Upper lobe of right lung (tissue), 1 donor: ENCODE data around the gene ANKLE2. TPM values are rescaled to one million over a fixed set of nuclear protein-coding genes. Genes with fewer than 3 reads are reported as not detected.

Experiments
- ATAC-seq: fragments of 200-7000 bp; cut with Tn5 transposase; one replicate; pipeline ENCODE4 v1.9.1; 2020; ENCODE audit warnings: mild to moderate bottlenecking, moderate library complexity
- DNase-seq: peaks from one replicate; pipeline ENCODE4 v3.0.0-alpha.2; 2020
- H3K27ac ChIP-seq: fragments of 200-600 bp; one replicate; pipeline ENCODE4 v1.8.0; 2022
- H3K27me3 ChIP-seq: fragments of 200-600 bp; one replicate; pipeline ENCODE4 v1.8.0; 2022; ENCODE audit warnings: mild to moderate bottlenecking
- H3K36me3 ChIP-seq: fragments of 200-600 bp; one replicate; pipeline ENCODE4 v1.8.0; 2022
- H3K4me1 ChIP-seq: fragments of 200-600 bp; one replicate; pipeline ENCODE4 v1.8.0; 2022
- H3K4me3 ChIP-seq: fragments of 200-600 bp; one replicate; pipeline ENCODE4 v1.8.0; 2022; ENCODE audit warnings: mild to moderate bottlenecking
- H3K9me3 ChIP-seq: fragments of 200-600 bp; one replicate; pipeline ENCODE4 v1.8.0; 2022
- intact Hi-C: fragments of 100-400 bp; cut with DNase I; formaldehyde crosslinking; loops from one replicate; pipeline ENCODE4 v1.11.0; 2022
- total RNA-seq: library from RNA; stranded (reverse); fragmentation: NEBNext Ultra II Directional; extraction: Animal tissue kit (Norgen Biotek cat#: 25700); gene quantifications from one replicate; pipeline ENCODE4 v1.2.1, GENCODE V29; 2021
- TF ChIP-seq, protein P1 (sequence below): fragments of 200-600 bp; IDR thresholded peaks from one replicate; pipeline ENCODE4 v1.8.0; 2022; ENCODE audit warnings: antibody characterized with exemption
- donor health status: DM: no; HTN: yes; CAD: no; lungs with severe emphysema.

Gene ANKLE2
- total RNA-seq, 1 donor from 2014 or later, result 60.2 TPM

DNA sequence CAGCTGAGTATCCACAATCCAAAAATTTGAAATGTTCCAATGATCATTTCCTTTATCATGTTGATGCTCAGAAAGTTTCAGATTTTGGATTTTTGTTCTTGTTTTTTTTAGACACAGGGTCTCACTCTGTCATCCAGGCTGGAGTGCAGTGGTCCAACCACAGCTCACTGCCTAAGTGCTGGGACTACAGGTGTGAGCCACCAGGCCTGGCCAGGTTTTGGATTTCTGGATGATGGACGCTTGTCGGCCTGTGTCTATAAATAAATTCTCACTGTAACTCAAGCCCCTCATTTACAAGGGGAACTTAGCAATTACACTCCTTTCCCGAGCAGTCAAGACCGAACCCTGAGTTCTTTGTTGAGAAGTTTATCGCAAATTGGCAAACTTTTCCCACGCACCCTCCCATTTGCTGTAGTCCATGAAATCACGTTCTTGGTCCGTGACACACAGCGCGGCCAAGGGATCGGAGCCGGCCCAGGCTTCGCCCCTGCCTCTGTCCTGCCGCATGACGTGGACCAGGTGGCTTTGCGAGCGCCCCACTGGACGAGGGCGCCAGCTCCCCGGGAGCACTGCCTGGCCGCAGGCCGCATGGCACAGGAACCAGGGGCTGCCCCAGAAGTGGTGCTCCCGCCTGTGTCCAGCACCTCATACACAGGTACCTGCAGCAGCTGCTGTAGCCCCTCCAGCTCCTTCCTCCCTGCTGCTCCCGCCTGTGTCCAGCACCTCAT lies 14.0 kb upstream of the ANKLE2 start:
- intact Hi-C loops, result no loop called here
- TF ChIP-seq, protein P1, sequence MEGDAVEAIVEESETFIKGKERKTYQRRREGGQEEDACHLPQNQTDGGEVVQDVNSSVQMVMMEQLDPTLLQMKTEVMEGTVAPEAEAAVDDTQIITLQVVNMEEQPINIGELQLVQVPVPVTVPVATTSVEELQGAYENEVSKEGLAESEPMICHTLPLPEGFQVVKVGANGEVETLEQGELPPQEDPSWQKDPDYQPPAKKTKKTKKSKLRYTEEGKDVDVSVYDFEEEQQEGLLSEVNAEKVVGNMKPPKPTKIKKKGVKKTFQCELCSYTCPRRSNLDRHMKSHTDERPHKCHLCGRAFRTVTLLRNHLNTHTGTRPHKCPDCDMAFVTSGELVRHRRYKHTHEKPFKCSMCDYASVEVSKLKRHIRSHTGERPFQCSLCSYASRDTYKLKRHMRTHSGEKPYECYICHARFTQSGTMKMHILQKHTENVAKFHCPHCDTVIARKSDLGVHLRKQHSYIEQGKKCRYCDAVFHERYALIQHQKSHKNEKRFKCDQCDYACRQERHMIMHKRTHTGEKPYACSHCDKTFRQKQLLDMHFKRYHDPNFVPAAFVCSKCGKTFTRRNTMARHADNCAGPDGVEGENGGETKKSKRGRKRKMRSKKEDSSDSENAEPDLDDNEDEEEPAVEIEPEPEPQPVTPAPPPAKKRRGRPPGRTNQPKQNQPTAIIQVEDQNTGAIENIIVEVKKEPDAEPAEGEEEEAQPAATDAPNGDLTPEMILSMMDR, result no peak
- H3K36me3 ChIP-seq, result peaks cover 82% of the 10 kb centered on the region
- no peak overlapping the region for H3K27ac ChIP-seq
- no peaks in the 10 kb centered on the region for H3K9me3 ChIP-seq
- DNase-seq (no peak), ATAC-seq (no peak)
- H3K4me1 ChIP-seq, result no peaks in the 10 kb centered on the region
- H3K4me3 ChIP-seq, result no peak overlapping the region
- no peaks in the 10 kb centered on the region for H3K27me3 ChIP-seq

DNA sequence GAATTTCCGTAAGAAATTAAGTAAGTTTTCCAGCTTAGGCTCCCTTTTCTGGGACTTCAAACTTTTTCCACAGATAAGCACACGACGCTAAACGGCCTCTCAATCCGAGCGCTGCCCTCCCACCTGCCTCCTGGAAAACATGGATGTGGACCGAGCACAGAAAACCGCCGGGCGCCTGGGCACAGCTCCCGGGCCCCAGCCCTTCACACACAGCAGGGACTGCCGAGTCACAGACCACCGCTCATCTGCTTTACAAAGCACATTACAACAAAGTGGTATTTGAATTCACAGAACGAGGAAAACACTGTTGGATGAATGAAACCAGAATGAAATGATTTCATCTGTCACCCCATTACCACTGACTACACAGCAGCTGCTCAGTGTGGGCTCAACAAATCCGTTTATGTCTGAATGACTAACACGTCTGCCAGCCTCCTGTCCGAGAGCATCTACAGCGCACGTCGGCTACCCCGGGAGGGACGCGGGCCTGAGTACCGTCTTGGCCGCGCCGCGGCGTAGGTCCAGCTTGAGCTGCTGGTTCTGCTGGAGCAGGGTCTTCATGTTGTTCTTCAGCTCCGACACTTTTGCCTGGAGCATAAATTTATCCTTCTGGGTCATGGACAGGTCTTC lies 13.1 kb upstream of the ANKLE2 start:
- DNase-seq, result no peak
- Histone ChIP-seq H3K4me3 (no peak overlapping the region), H3K27me3 (no peaks in the 10 kb centered on the region), H3K9me3 (no peaks in the 10 kb centered on the region), H3K27ac (no peak overlapping the region), H3K36me3 (peaks cover 76% of the 10 kb centered on the region), H3K4me1 (no peaks in the 10 kb centered on the region)
- TF ChIP-seq, protein P1, result no peak
- intact Hi-C loops, result no loop called here
- ATAC-seq, result no peak

DNA sequence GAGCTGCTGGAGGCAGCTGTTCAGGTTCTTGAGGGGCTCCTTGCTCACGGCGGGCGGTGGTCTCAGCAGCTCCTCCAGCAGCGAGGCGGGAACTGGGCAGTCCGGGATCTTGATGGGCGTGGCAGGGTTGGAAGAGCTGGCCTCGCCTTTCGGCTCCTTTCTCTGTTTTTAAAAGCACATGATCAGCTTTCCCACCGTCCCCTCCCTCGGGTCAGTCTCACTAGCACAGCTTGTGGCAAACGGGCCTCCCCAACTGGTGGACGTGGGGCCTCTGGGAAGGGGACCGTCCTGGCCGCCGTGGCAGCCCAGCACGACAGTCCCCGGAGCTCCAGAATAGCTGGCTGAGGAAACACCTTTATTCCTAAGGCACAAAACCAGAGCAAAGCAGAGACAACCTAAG lies 12.5 kb upstream of the ANKLE2 start:
- no peaks in the 10 kb centered on the region for H3K4me1 ChIP-seq
- H3K9me3 ChIP-seq, result no peaks in the 10 kb centered on the region
- intact Hi-C loops, result no loop called here
- no peak for DNase-seq
- H3K27me3 ChIP-seq, result no peaks in the 10 kb centered on the region
- TF ChIP-seq, protein P1, result no peak
- no peak overlapping the region for H3K27ac ChIP-seq
- no peak for ATAC-seq
- H3K36me3 ChIP-seq, result peaks cover 80% of the 10 kb centered on the region
- no peak overlapping the region for H3K4me3 ChIP-seq

DNA sequence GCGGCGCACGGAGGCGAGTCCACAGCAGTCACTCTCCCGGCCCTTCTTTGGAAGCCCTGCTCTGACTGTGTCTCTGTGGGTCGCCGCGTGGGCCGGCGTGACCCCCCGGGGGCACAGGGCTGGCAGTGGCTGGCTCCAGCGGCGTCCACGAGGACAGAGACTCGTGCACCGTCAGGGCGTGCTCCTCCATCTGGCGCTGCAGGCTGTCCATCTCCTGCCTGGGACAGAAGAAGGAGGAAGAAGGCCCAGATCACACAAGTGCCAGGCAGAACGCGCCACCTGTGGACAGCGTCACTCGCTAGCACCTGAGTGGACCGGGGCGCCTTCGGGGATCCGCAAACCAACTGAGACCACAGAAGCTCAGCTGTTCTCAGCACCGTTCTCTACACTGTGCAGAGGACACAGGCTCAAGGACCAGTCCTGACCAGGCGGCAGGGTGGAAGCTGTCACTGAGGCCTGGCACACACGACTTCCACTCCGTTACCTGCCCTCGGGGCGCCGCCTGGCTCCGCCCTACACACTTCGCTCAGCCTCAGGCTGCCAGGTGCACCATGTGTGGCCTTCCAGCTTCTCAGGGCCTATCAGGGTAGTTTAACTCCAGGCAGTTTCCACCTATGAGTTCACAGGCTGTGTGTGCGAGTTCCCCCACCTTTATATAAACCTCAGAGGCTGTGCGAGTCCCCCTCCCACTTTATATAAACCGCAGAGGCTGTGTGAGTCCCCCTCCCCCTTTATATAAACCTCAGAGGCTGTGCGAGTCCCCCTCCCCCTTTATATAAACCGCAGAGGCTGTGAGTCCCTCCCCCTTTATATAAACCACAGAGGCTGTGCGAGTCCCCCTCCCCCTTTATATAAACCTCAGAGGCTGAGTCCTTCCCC lies 11.7 kb upstream of the ANKLE2 start:
- H3K36me3 ChIP-seq, result peaks cover 74% of the 10 kb centered on the region

DNA sequence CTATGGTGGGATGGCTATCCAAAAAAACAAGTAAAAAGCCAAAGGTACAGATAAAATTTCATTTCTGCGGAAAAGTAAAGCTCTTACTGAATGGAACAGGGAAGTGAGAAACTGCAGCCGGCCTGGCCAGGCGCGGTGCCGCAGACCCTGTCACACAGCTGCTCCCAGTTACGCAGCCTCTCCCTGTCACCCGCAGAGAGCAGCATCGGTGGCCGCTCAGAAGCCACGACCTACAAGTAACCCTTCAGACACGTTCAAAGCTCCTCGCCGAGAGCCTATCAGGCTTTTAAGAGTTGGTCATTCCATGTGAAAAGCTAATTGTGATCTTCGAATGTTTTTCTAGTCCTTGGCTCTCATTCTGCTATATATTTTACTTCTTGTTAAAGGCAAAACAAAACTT lies 11.0 kb upstream of the ANKLE2 start:
- Histone ChIP-seq H3K27me3 (no peaks in the 10 kb centered on the region), H3K36me3 (peaks cover 67% of the 10 kb centered on the region), H3K9me3 (no peaks in the 10 kb centered on the region), H3K27ac (no peak overlapping the region), H3K4me3 (no peak overlapping the region), H3K4me1 (peaks cover 8% of the 10 kb centered on the region)
- TF ChIP-seq, protein P1, result no peak
- ATAC-seq, result no peak
- intact Hi-C loops, result no loop called here
- DNase-seq, result no peak

More for the DNA sequence above, 11.7 kb upstream of the ANKLE2 start:
- TF ChIP-seq, protein P1, result no peak
- H3K4me1 ChIP-seq, result peaks cover 5% of the 10 kb centered on the region
- H3K9me3 ChIP-seq, result no peaks in the 10 kb centered on the region
- no peak for DNase-seq
- no peaks in the 10 kb centered on the region for H3K27me3 ChIP-seq
- intact Hi-C loops, result no loop called here
- no peak for ATAC-seq
- no peak overlapping the region for H3K27ac ChIP-seq
- H3K4me3 ChIP-seq, result no peak overlapping the region
